ENCODE measurements around the gene ZNF592. TPM values are rescaled to one million over a fixed set of nuclear protein-coding genes. Genes with fewer than 3 reads are reported as not detected.

Gene ZNF592
- total and polyA plus RNA-seq, 7 experiments from 2014 or later = 4.9 to 39.0 (median 37.2) TPM

DNA sequence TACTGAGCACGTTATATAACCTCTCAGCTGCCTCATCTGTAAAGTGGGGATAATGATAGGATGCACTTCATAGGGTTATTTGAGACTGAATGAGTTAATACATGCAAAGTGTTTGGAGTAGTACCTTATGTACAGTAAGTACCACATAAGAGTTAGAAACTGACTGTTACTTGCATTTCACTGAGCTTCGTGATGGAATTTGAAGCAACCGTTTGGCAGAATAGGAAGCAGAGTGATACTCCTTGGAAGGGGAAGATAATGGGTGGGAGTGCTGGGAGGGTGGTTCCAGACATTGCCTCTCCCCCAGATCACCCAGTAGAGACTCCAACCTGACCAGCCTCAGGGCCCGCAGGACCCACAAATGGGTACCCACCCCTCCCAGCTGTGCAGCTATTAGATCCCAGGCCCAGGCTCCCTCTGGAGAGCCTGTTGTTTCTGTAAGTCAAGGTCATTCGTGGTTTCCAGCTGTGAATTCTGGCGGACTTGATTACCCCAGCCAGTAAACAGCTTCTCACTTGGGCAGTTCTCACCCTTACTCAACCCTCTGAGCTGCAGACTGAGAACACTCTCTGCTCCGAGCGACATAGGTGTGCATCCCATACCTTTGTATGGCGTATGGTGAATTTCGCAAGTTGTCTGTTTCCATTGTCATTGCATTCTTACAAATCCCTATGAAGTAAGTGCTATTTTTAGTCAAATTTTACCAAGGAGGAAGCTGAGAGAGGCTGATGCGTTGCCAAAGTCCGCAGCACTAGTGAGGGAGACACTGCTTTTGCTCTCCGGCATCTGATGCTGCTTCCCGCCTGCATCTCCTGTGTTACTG is 79.9 kb downstream of the ZNF592 start:
- DNase-seq (no peak), ATAC-seq (no peak)
- ChIA-PET POLR2A (no interaction called here), CTCF (no interaction called here)
- H3K27ac Mint-ChIP-seq = no peak overlapping the region
- no peaks in the 10 kb centered on the region for H3K36me3 ChIP-seq (ENCODE audit: control insufficient read depth in 2 of 3, insufficient read depth in 3 of 3, low read length in 3 of 3)
- no peak overlapping the region for H3K4me3 ChIP-seq (ENCODE audit: low read length)
- intact Hi-C loops (cut with micrococcal nuclease) = no loop called here
- no peaks in the 10 kb centered on the region for H3K9me3 Mint-ChIP-seq
- H3K27ac ChIP-seq (ENCODE audit: low read depth, low read length) = no peak overlapping the region
- no peaks in the 10 kb centered on the region for H3K9me3 ChIP-seq (ENCODE audit: control insufficient read depth in 2 of 3, low read length in 3 of 3)
- no peak overlapping the region for H3K4me3 Mint-ChIP-seq
- H3K4me1 ChIP-seq (ENCODE audit: control insufficient read depth in 2 of 2, insufficient read depth in 2 of 2, low read length in 2 of 2) = no peaks in the 10 kb centered on the region
- no peaks in the 10 kb centered on the region for H3K36me3 Mint-ChIP-seq
- no peaks in the 10 kb centered on the region for H3K4me1 Mint-ChIP-seq
- no peaks in the 10 kb centered on the region for H3K27me3 ChIP-seq (ENCODE audit: control insufficient read depth in 2 of 2, insufficient read depth in 2 of 2, low read length in 2 of 2)
- H3K27me3 Mint-ChIP-seq = peaks cover 0 to 27% (median 0%) of the 10 kb centered on the region in 5 donors

GRCh38 chr15:84829428-84829827 is 81.0 kb downstream of the ZNF592 start:
- Mint-ChIP-seq H3K4me1 (no peaks in the 10 kb centered on the region), H3K4me3 (no peak overlapping the region), H3K27ac (no peak overlapping the region), H3K27me3 (peaks cover 0 to 27% (median 0%) of the 10 kb centered on the region in 5 donors), H3K36me3 (no peaks in the 10 kb centered on the region), H3K9me3 (no peaks in the 10 kb centered on the region)
- Histone ChIP-seq H3K4me1 (ENCODE audit: control insufficient read depth in 2 of 2, insufficient read depth in 2 of 2, low read length in 2 of 2) (no peaks in the 10 kb centered on the region), H3K9me3 (ENCODE audit: control insufficient read depth in 2 of 3, low read length in 3 of 3) (no peaks in the 10 kb centered on the region), H3K36me3 (ENCODE audit: control insufficient read depth in 2 of 3, insufficient read depth in 3 of 3, low read length in 3 of 3) (no peaks in the 10 kb centered on the region), H3K27me3 (ENCODE audit: control insufficient read depth in 2 of 2, insufficient read depth in 2 of 2, low read length in 2 of 2) (no peaks in the 10 kb centered on the region), H3K4me3 (ENCODE audit: low read length) (no peak overlapping the region), H3K27ac (ENCODE audit: low read depth, low read length) (no peak overlapping the region)
- intact Hi-C loops (cut with micrococcal nuclease) = no loop called here
- ATAC-seq (no peak), DNase-seq (no peak)
- POLR2A ChIA-PET = no interaction called here
- CTCF ChIA-PET = no interaction called here

DNA sequence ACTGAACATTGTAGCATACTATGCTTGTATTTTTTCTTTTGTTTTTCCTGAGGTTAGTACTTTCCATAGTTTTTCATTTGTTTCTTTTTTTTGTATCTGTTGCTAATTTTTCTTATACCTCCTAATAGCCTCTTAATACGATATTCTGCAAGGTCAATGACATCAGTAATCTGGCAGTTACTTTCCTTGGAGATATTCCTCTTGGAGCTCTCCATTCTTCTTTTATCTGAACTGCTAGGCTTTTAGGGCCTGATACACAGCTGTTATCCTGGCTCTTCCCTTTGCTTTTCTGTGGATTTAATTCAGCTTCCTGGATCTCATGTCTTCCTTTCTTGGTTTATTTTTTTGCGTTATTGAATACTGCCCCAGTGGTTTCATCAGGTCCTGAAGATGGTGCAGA is 81.6 kb downstream of the ZNF592 start:
- peaks cover 0 to 26% (median 0%) of the 10 kb centered on the region in 5 donors for H3K27me3 Mint-ChIP-seq

GRCh38 chr15:84831028-84831427 is 82.6 kb downstream of the ZNF592 start:
- Histone ChIP-seq H3K4me3 (ENCODE audit: low read length) (no peak overlapping the region), H3K27ac (ENCODE audit: low read depth, low read length) (no peak overlapping the region), H3K9me3 (ENCODE audit: control insufficient read depth in 2 of 3, low read length in 3 of 3) (no peaks in the 10 kb centered on the region), H3K4me1 (ENCODE audit: control insufficient read depth in 2 of 2, insufficient read depth in 2 of 2, low read length in 2 of 2) (no peaks in the 10 kb centered on the region), H3K27me3 (ENCODE audit: control insufficient read depth in 2 of 2, insufficient read depth in 2 of 2, low read length in 2 of 2) (no peaks in the 10 kb centered on the region), H3K36me3 (ENCODE audit: control insufficient read depth in 2 of 3, insufficient read depth in 3 of 3, low read length in 3 of 3) (no peaks in the 10 kb centered on the region)
- no peak overlapping the region for H3K27ac Mint-ChIP-seq
- intact Hi-C loops (cut with micrococcal nuclease) = no loop called here
- ATAC-seq (no peak), DNase-seq (no peak)
- no peaks in the 10 kb centered on the region for H3K4me1 Mint-ChIP-seq
- no peaks in the 10 kb centered on the region for H3K36me3 Mint-ChIP-seq
- ChIA-PET POLR2A (interaction anchor here (0.7 kb wide), 1 partner anchor 9 kb away, joined by 3 read pairs; no protein-coding TSS in a partner anchor), CTCF (no interaction called here)
- H3K4me3 Mint-ChIP-seq = no peak overlapping the region
- no peaks in the 10 kb centered on the region for H3K9me3 Mint-ChIP-seq
- peaks cover 0 to 26% (median 4%) of the 10 kb centered on the region in 5 donors for H3K27me3 Mint-ChIP-seq

More for the DNA sequence above, 81.6 kb downstream of the ZNF592 start:
- ATAC-seq (no peak), DNase-seq (no peak)
- POLR2A ChIA-PET = interaction anchor here (0.6 kb wide), 1 partner anchor 158 kb away, joined by 3 read pairs; no protein-coding TSS in a partner anchor
- Mint-ChIP-seq H3K27ac (no peak overlapping the region), H3K4me1 (no peaks in the 10 kb centered on the region), H3K36me3 (no peaks in the 10 kb centered on the region), H3K4me3 (no peak overlapping the region), H3K9me3 (no peaks in the 10 kb centered on the region)
- H3K9me3 ChIP-seq (ENCODE audit: control insufficient read depth in 2 of 3, low read length in 3 of 3) = no peaks in the 10 kb centered on the region
- no peaks in the 10 kb centered on the region for H3K36me3 ChIP-seq (ENCODE audit: control insufficient read depth in 2 of 3, insufficient read depth in 3 of 3, low read length in 3 of 3)
- H3K4me3 ChIP-seq (ENCODE audit: low read length) = no peak overlapping the region
- H3K4me1 ChIP-seq (ENCODE audit: control insufficient read depth in 2 of 2, insufficient read depth in 2 of 2, low read length in 2 of 2) = no peaks in the 10 kb centered on the region
- H3K27ac ChIP-seq (ENCODE audit: low read depth, low read length) = no peak overlapping the region
- intact Hi-C loops (cut with micrococcal nuclease) = no loop called here
- CTCF ChIA-PET = interaction anchor here (0.6 kb wide), 1 partner anchor 339 kb away, joined by 3 read pairs; no protein-coding TSS in a partner anchor
- no peaks in the 10 kb centered on the region for H3K27me3 ChIP-seq (ENCODE audit: control insufficient read depth in 2 of 2, insufficient read depth in 2 of 2, low read length in 2 of 2)

- H3K27ac Mint-ChIP-seq = no peak overlapping the region
- peaks cover 0 to 31% (median 5%) of the 10 kb centered on the region in 5 donors for H3K27me3 Mint-ChIP-seq
- intact Hi-C loops (cut with micrococcal nuclease) = no loop called here
- Histone ChIP-seq H3K9me3 (ENCODE audit: control insufficient read depth in 2 of 3, low read length in 3 of 3) (no peaks in the 10 kb centered on the region), H3K27me3 (ENCODE audit: control insufficient read depth in 2 of 2, insufficient read depth in 2 of 2, low read length in 2 of 2) (no peaks in the 10 kb centered on the region), H3K4me1 (ENCODE audit: control insufficient read depth in 2 of 2, insufficient read depth in 2 of 2, low read length in 2 of 2) (no peaks in the 10 kb centered on the region), H3K27ac (ENCODE audit: low read depth, low read length) (no peak overlapping the region), H3K36me3 (ENCODE audit: control insufficient read depth in 2 of 3, insufficient read depth in 3 of 3, low read length in 3 of 3) (no peaks in the 10 kb centered on the region), H3K4me3 (ENCODE audit: low read length) (no peak overlapping the region)
- POLR2A ChIA-PET = interaction anchor here (0.7 kb wide), 1 partner anchor 10 kb away, joined by 3 read pairs; no protein-coding TSS in a partner anchor
- H3K4me3 Mint-ChIP-seq = no peak overlapping the region
- no peaks in the 10 kb centered on the region for H3K9me3 Mint-ChIP-seq
- CTCF ChIA-PET = no interaction called here
- DNase-seq (no peak), ATAC-seq (no peak)
- no peaks in the 10 kb centered on the region for H3K36me3 Mint-ChIP-seq
- no peaks in the 10 kb centered on the region for H3K4me1 Mint-ChIP-seq
These were observed 83.2 kb downstream of the ZNF592 start for GRCh38 chr15:84831613-84832012.

- no peaks in the 10 kb centered on the region for H3K9me3 Mint-ChIP-seq
- no peaks in the 10 kb centered on the region for H3K36me3 Mint-ChIP-seq
- no peak overlapping the region for H3K4me3 Mint-ChIP-seq
- POLR2A ChIA-PET = no interaction called here
- DNase-seq = no peak
- Histone ChIP-seq H3K9me3 (ENCODE audit: control insufficient read depth in 2 of 3, low read length in 3 of 3) (no peaks in the 10 kb centered on the region), H3K36me3 (ENCODE audit: control insufficient read depth in 2 of 3, insufficient read depth in 3 of 3, low read length in 3 of 3) (no peaks in the 10 kb centered on the region), H3K4me3 (ENCODE audit: low read length) (no peak overlapping the region), H3K27ac (ENCODE audit: low read depth, low read length) (no peak overlapping the region), H3K27me3 (ENCODE audit: control insufficient read depth in 2 of 2, insufficient read depth in 2 of 2, low read length in 2 of 2) (no peaks in the 10 kb centered on the region), H3K4me1 (ENCODE audit: control insufficient read depth in 2 of 2, insufficient read depth in 2 of 2, low read length in 2 of 2) (no peaks in the 10 kb centered on the region)
- intact Hi-C loops (cut with micrococcal nuclease) = no loop called here
- no peak for ATAC-seq
- peaks cover 0 to 33% (median 5%) of the 10 kb centered on the region in 5 donors for H3K27me3 Mint-ChIP-seq
- CTCF ChIA-PET = no interaction called here
- peak overlapping the region in 1 of 9 donors; percentile 17 for H3K27ac Mint-ChIP-seq
- no peaks in the 10 kb centered on the region for H3K4me1 Mint-ChIP-seq
These were observed 84.2 kb downstream of the ZNF592 start for GRCh38 chr15:84832448-84833040.

Measured in naive thymus-derived CD4-positive, alpha-beta T cell (primary cell).